GM23338 (cell line): ENCODE results near the gene TLR7. TPM values are rescaled to one million over a fixed set of nuclear protein-coding genes. Genes with fewer than 3 reads are reported as not detected.

Experiments used
- polyA plus RNA-seq: library from polyadenylated mRNA; unstranded; fragments of >200 nt; fragmentation: Nextera tagmentation; extraction: Ambion mirVana; gene quantifications from 2 replicates; pipeline ENCODE4 v1.2.1, GENCODE V29; 2016
- total RNA-seq: library from RNA; depleted of rRNA; stranded (reverse); fragments of >200 nt; shearing (Covaris generic); gene quantifications from 2 replicates; pipeline ENCODE4 v1.2.3, GENCODE V29; 2014; rRNA removed

TLR7 gene
- total and polyA plus RNA-seq, 2 experiments from 2014 or later, result not detected

Other genes with a start within 250 kb of the TLR7 start
- 39.9 and 46.4 TPM in 2 replicates for gene PRPS2, start 75.7 kb upstream of the TLR7 start, total RNA-seq
- gene PRPS2, start 75.7 kb upstream of the TLR7 start, polyA plus RNA-seq, result 42.6 and 49.3 TPM in 2 replicates
- not detected in 2 replicates for gene TLR8, start 39.5 kb downstream of the TLR7 start, total RNA-seq
- gene TLR8, start 39.5 kb downstream of the TLR7 start, polyA plus RNA-seq, result not detected in 2 replicates
- 999 and 1,367 TPM in 2 replicates for gene TMSB4X, start 108.0 kb downstream of the TLR7 start, total RNA-seq
- gene TMSB4X, start 108.0 kb downstream of the TLR7 start, polyA plus RNA-seq, result 6,191 and 6,226 TPM in 2 replicates
- not detected in 2 replicates for gene FAM9C, start 177.5 kb downstream of the TLR7 start, total RNA-seq
- 0.08 and 0.19 TPM in 2 replicates for gene FAM9C, start 177.5 kb downstream of the TLR7 start, polyA plus RNA-seq